Keratinocyte (primary cell): ENCODE measurements around the gene ACTN4. TPM values are rescaled to one million over a fixed set of nuclear protein-coding genes. Genes with fewer than 3 reads are reported as not detected.

ENCODE experiments used
- DNase-seq: peaks from one replicate; pipeline ENCODE4 v3.0.0-alpha.2; 2011; ENCODE audit warnings: low read depth, missing footprints, low spot score
- FAIRE-seq: peaks from 2 replicates; lab custom pipeline; 2011; peaks lifted over from hg19 to GRCh38; lab: Jason Lieb, UNC
- H2AFZ ChIP-seq: 2 replicates; pipeline ENCODE4 v1.6.0; 2012; ENCODE audit warnings: low read length, control low read depth, inconsistent platforms; ENCODE audit not compliant: control insufficient read depth
- H3K27ac ChIP-seq: 2 replicates; pipeline ENCODE4 v1.5.1; 2011; ENCODE audit warnings: low read length; ENCODE audit not compliant: control insufficient read depth, insufficient read depth
- H3K27me3 ChIP-seq: 3 replicates; pipeline ENCODE4 v1.6.0; 2011; ENCODE audit warnings: low read length; ENCODE audit not compliant: control insufficient read depth, insufficient read depth; ENCODE audit errors: extremely low read depth
- H3K36me3 ChIP-seq, 2 experiments: 2 replicates in 1 of 2; 3 replicates in 1 of 2; pipeline ENCODE4 v1.5.1; 2011; ENCODE audit warnings: low read length in 2 of 2, mild to moderate bottlenecking in 1 of 2; ENCODE audit not compliant: control insufficient read depth in 2 of 2, insufficient read depth in 2 of 2; ENCODE audit errors: extremely low read depth in 1 of 2
- H3K4me1 ChIP-seq: 3 replicates; pipeline ENCODE4 v1.5.1; 2011; ENCODE audit warnings: low read length; ENCODE audit not compliant: control insufficient read depth, insufficient read depth; ENCODE audit errors: extremely low read depth
- H3K4me2 ChIP-seq: 3 replicates; pipeline ENCODE4 v1.6.0; 2011; ENCODE audit warnings: low read depth, low read length; ENCODE audit not compliant: control insufficient read depth, insufficient read depth; ENCODE audit errors: extremely low read depth
- H3K4me3 ChIP-seq, 3 experiments: fragments of 200-600 bp in 1 of 3; sonication (generic) in 1 of 3; 2 replicates in 2 of 3; 3 replicates in 1 of 3; pipeline ENCODE4 v1.5.1; 2011 to 2016; ENCODE audit warnings: low read length in 3 of 3, mild to moderate bottlenecking in 3 of 3, control low read depth in 2 of 3, inconsistent platforms in 1 of 3, low read depth in 1 of 3, mixed read lengths in 1 of 3, mixed run types in 1 of 3, moderate library complexity in 1 of 3; ENCODE audit not compliant: control insufficient read depth in 2 of 3, insufficient read depth in 2 of 3; ENCODE audit errors: extremely low read depth in 1 of 3
- H3K79me2 ChIP-seq: 2 replicates; pipeline ENCODE4 v1.6.0; 2012; ENCODE audit warnings: low read length; ENCODE audit not compliant: control insufficient read depth, insufficient read depth
- H3K9ac ChIP-seq: 3 replicates; pipeline ENCODE4 v1.6.0; 2011; ENCODE audit warnings: low read length; ENCODE audit not compliant: control insufficient read depth, insufficient read depth; ENCODE audit errors: extremely low read depth
- H3K9me1 ChIP-seq: 3 replicates; pipeline ENCODE4 v1.6.0; 2011; ENCODE audit warnings: low read length; ENCODE audit not compliant: control insufficient read depth, insufficient read depth; ENCODE audit errors: extremely low read depth
- H3K9me3 ChIP-seq: 2 replicates; pipeline ENCODE4 v1.5.1; 2012; ENCODE audit warnings: low read depth, low read length; ENCODE audit not compliant: control insufficient read depth
- H4K20me1 ChIP-seq: 3 replicates; pipeline ENCODE4 v1.6.0; 2011; ENCODE audit warnings: low read length; ENCODE audit not compliant: control insufficient read depth, insufficient read depth; ENCODE audit errors: extremely low read depth
- CTCF ChIP-seq, 3 experiments: IDR thresholded peaks in 1 of 3; conservative IDR thresholded peaks in 1 of 3; optimal IDR thresholded peaks in 1 of 3; 2 replicates in 2 of 3; 3 replicates in 1 of 3; pipeline versions ENCODE3 to v1.5.1; 2011; ENCODE audit warnings: low read length in 3 of 3, mild to moderate bottlenecking in 3 of 3, moderate library complexity in 2 of 3, control low read depth in 1 of 3, inconsistent platforms in 1 of 3; ENCODE audit not compliant: insufficient read depth in 2 of 3; ENCODE audit errors: extremely low read depth in 1 of 3
- EZH2 ChIP-seq: IDR thresholded peaks from one replicate; pipeline ENCODE4 v1.6.1; 2012; ENCODE audit warnings: inconsistent platforms, mild to moderate bottlenecking, low read length, moderate library complexity
- dilution Hi-C: fragments of 300-500 bp; cut with MboI; formaldehyde crosslinking; loops from one replicate; pipeline ENCODE4 v1.7.0; 2020; ENCODE audit warnings: low sequenced_read_pairs; ENCODE audit not compliant: extremely low pct_ligation_motif_present
- polyA plus RNA-seq, 5 experiments: library from polyadenylated mRNA; depleted of rRNA in 3 of 5; stranded (reverse) in 3 of 5; stranded (forward) in 1 of 5; unstranded in 1 of 5; fragments of >200 nt; gene quantifications; 1 replicate in 1 of 5; 2 replicates in 3 of 5; 3 replicates in 1 of 5; pipeline versions ENCODE4 v1.2.1 to v1.2.3, GENCODE V29; 2011 to 2012; ENCODE audit warnings: missing spikeins in 2 of 5, low read depth in 1 of 5, low replicate concordance in 1 of 5

ACTN4 gene
- polyA plus RNA-seq, 1 donor (not counting 4 experiments of a cell fraction or from before 2014, with no cell fraction given): 463 TPM

- H3K4me1 ChIP-seq: peaks cover 8% of the 10 kb centered on the region
- DNase-seq (no peak), FAIRE-seq (no peak)
- H3K79me2 ChIP-seq: peaks cover 35% of the 10 kb centered on the region
- H2AFZ ChIP-seq: no peak overlapping the region
- H3K9me3 ChIP-seq: no peaks in the 10 kb centered on the region
- dilution Hi-C loops: no loop called here
- H3K27ac ChIP-seq: no peak overlapping the region
- peaks cover 3% of the 10 kb centered on the region for H3K9me1 ChIP-seq
- peaks cover 78 to 85% of the 10 kb centered on the region in 2 experiments for H3K36me3 ChIP-seq
- TF ChIP-seq EZH2 (no peak), CTCF (optimal IDR thresholded peaks at IDR 0.05 in 1 of 3, IDR thresholded peaks at IDR 0.05 in 1 of 3, conservative IDR thresholded peaks at IDR 0.05 in 1 of 3; ENCODE audit: extremely low read depth in 1 of 3, insufficient read depth in 2 of 3, low read length in 3 of 3) (no peak)
- no peak overlapping the region for H3K4me3 ChIP-seq
- H4K20me1 ChIP-seq: peaks cover 4% of the 10 kb centered on the region
- no peaks in the 10 kb centered on the region for H3K27me3 ChIP-seq
- H3K4me2 ChIP-seq: no peak overlapping the region
- no peak overlapping the region for H3K9ac ChIP-seq
These were observed 73.2 kb downstream of the ACTN4 start for GRCh38 chr19:38720559-38721236.

GRCh38 chr19:38721496-38721895, 74.0 kb downstream of the ACTN4 start:
- H3K4me3 ChIP-seq: no peak overlapping the region
- H3K9ac ChIP-seq: no peak overlapping the region
- H3K9me1 ChIP-seq: peaks cover 3% of the 10 kb centered on the region
- H3K27me3 ChIP-seq: no peaks in the 10 kb centered on the region
- H4K20me1 ChIP-seq: peaks cover 4% of the 10 kb centered on the region
- H3K9me3 ChIP-seq: no peaks in the 10 kb centered on the region
- no peak overlapping the region for H2AFZ ChIP-seq
- H3K4me1 ChIP-seq: peaks cover 8% of the 10 kb centered on the region
- FAIRE-seq: no peak
- peaks cover 81 to 84% of the 10 kb centered on the region in 2 experiments for H3K36me3 ChIP-seq
- TF ChIP-seq CTCF (optimal IDR thresholded peaks at IDR 0.05 in 1 of 3, IDR thresholded peaks at IDR 0.05 in 1 of 3, conservative IDR thresholded peaks at IDR 0.05 in 1 of 3; ENCODE audit: extremely low read depth in 1 of 3, insufficient read depth in 2 of 3, low read length in 3 of 3) (no peak), EZH2 (no peak)
- H3K4me2 ChIP-seq: no peak overlapping the region
- H3K79me2 ChIP-seq: peaks cover 35% of the 10 kb centered on the region
- DNase-seq: no peak
- dilution Hi-C loops: no loop called here
- no peak overlapping the region for H3K27ac ChIP-seq
